Suprapubic skin (tissue), 4 donors: Measurements from ENCODE around the gene UNC93B1.
"Not testable (repeated sequence)": the region's sequence is repeated elsewhere in the genome, so short reads cannot be mapped to it uniquely, and the experiment has no call there.

Experiments
- CTCF ChIP-seq, 2 donors: fragments of 200-600 bp in 1 of 2; fragments of 450-650 bp in 1 of 2; sonication (generic) in 1 of 2; IDR thresholded peaks; one replicate each; pipeline ENCODE4 v1.5.1; 2016 to 2019; ENCODE audit warnings: antibody characterized with exemption in 2 of 2, mild to moderate bottlenecking in 1 of 2, moderate library complexity in 1 of 2
- EP300 ChIP-seq: sonication (generic); formaldehyde crosslinking; IDR thresholded peaks from one replicate; pipeline ENCODE4 v1.6.1; 2017; ENCODE audit warnings: antibody characterized with exemption
- POLR2A ChIP-seq, 2 donors: fragments of 450-650 bp; IDR thresholded peaks; one replicate each; pipeline ENCODE4 v1.6.1; 2017; ENCODE audit warnings: antibody characterized with exemption in 2 of 2, mild to moderate bottlenecking in 2 of 2, moderate library complexity in 2 of 2
- POLR2AphosphoS5 ChIP-seq, 3 donors: sonication (generic); formaldehyde crosslinking; IDR thresholded peaks; one replicate each; pipeline ENCODE4 v1.6.1; 2017; ENCODE audit warnings: antibody characterized with exemption in 3 of 3

GRCh38 chr11:67946403-67946802 lies 57.5 kb downstream of the UNC93B1 start:
- not testable (repeated sequence) for TF ChIP-seq CTCF (IDR thresholded peaks at IDR 0.05); EP300; POLR2A (IDR thresholded peaks at IDR 0.05); POLR2AphosphoS5 (IDR thresholded peaks at IDR 0.05)
